ENCODE results near the gene DKKL1. TPM values are rescaled to one million over a fixed set of nuclear protein-coding genes. Genes with fewer than 3 reads are reported as not detected.

The DKKL1 gene
- total and polyA plus RNA-seq, 4 donors = 0.58 to 0.95 (median 0.88) TPM

DNA sequence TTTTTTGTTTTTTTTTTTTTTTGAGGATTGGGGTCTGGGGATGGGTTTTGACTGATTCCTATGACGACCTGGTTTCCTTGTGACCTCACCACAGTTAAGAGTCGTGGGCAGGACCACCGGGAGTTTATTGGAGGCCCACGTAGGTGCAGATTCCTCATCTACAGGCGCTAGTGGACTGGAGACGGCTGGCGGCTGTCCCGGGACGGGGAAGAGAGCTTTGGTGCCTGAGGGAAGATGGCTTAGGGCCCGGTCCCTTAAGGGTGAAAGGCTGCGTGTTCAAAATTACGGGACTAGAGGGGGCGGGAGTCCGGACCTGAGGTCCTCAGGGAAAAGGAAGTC is 779 bp upstream of the DKKL1 start:
- peak overlapping the region; percentile 30 to 50 for H3K27ac ChIP-seq (ENCODE audit: low read depth in 1 of 2, low read length in 1 of 2)
- no peak for ATAC-seq (ENCODE audit: insufficient read depth, low FRiP score)
- no peak overlapping the region for H3K4me3 ChIP-seq
- H3K27me3 ChIP-seq (ENCODE audit: control insufficient read depth in 3 of 3, insufficient read depth in 3 of 3, low read length in 2 of 3) = no peaks in the 10 kb centered on the region
- peaks cover 0 to 10% (median 3%) of the 10 kb centered on the region in 4 donors for H3K36me3 ChIP-seq (ENCODE audit: control insufficient read depth in 4 of 4, insufficient read depth in 4 of 4, low read length in 4 of 4)
- DNase-seq = peak; percentile 80 to 86 (median 83)
- H3K4me1 ChIP-seq (ENCODE audit: control insufficient read depth in 5 of 5, insufficient read depth in 5 of 5, low read length in 5 of 5) = peaks cover 0 to 15% (median 3%) of the 10 kb centered on the region in 5 donors
- H3K9ac ChIP-seq (ENCODE audit: insufficient read depth in 1 of 2, low read length in 2 of 2) = peak overlapping the region in 1 of 2 donors; percentile 81
- WGBS, 2 donors = 1% methylated on average over 14 of the region's 14 CpGs
- TF ChIP-seq, protein P1, sequence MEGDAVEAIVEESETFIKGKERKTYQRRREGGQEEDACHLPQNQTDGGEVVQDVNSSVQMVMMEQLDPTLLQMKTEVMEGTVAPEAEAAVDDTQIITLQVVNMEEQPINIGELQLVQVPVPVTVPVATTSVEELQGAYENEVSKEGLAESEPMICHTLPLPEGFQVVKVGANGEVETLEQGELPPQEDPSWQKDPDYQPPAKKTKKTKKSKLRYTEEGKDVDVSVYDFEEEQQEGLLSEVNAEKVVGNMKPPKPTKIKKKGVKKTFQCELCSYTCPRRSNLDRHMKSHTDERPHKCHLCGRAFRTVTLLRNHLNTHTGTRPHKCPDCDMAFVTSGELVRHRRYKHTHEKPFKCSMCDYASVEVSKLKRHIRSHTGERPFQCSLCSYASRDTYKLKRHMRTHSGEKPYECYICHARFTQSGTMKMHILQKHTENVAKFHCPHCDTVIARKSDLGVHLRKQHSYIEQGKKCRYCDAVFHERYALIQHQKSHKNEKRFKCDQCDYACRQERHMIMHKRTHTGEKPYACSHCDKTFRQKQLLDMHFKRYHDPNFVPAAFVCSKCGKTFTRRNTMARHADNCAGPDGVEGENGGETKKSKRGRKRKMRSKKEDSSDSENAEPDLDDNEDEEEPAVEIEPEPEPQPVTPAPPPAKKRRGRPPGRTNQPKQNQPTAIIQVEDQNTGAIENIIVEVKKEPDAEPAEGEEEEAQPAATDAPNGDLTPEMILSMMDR (IDR thresholded peaks at IDR 0.05; ENCODE audit: control extremely low read depth, extremely low read depth) = no peak
- H3K9me3 ChIP-seq (ENCODE audit: control insufficient read depth in 4 of 4, insufficient read depth in 3 of 4, low read length in 3 of 4) = no peaks in the 10 kb centered on the region

DNA sequence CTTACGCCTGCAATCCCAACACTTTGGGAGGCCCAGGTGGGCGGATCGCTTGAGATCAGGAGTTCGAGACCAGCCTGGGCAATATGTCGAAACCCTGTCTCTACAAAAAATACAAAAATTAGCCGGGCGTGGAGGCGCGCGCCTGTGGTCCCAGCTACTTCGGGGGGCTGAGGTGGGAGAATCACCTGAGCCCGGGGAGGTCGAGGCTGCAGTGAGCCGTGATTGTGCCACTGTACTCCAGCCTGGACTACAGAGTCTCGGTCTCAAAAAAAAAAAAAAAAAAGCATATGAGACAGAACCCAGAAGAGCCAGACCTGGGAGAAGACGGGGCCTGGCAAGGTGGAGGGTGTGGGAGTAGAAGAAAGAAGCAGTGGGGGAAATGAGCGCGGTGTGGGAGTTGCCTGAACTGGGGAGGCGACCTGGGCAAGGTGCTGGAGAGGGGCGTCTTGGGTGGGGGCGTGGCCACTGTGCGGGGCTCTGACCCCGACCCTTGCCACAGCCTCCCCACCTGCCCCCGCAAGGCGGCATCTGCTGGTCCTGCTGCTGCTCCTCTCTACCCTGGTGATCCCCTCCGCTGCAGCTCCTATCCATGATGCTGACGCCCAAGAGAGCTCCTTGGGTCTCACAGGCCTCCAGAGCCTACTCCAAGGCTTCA is 533 bp downstream of the DKKL1 start:
- peaks cover 0 to 15% (median 3%) of the 10 kb centered on the region in 5 donors for H3K4me1 ChIP-seq (ENCODE audit: control insufficient read depth in 5 of 5, insufficient read depth in 5 of 5, low read length in 5 of 5)
- peaks cover 0 to 6% (median 3%) of the 10 kb centered on the region in 4 donors for H3K9me3 ChIP-seq (ENCODE audit: control insufficient read depth in 4 of 4, insufficient read depth in 3 of 4, low read length in 3 of 4)
- TF ChIP-seq, protein P1 (IDR thresholded peaks at IDR 0.05; ENCODE audit: control extremely low read depth, extremely low read depth) = no peak
- H3K9ac ChIP-seq (ENCODE audit: insufficient read depth in 1 of 2, low read length in 2 of 2) = peak overlapping the region in 1 of 2 donors; percentile 62
- H3K27ac ChIP-seq (ENCODE audit: low read depth in 1 of 2, low read length in 1 of 2) = peak overlapping the region; percentile 25 to 32
- DNase-seq (no peak), ATAC-seq (ENCODE audit: insufficient read depth, low FRiP score) (no peak)
- no peak overlapping the region for H3K4me3 ChIP-seq
- 70 to 73% methylated on average over 27 of the region's 27 CpGs for WGBS, 2 donors
- H3K36me3 ChIP-seq (ENCODE audit: control insufficient read depth in 4 of 4, insufficient read depth in 4 of 4, low read length in 4 of 4) = peaks cover 0 to 4% (median 3%) of the 10 kb centered on the region in 4 donors
- H3K27me3 ChIP-seq (ENCODE audit: control insufficient read depth in 3 of 3, insufficient read depth in 3 of 3, low read length in 2 of 3) = no peaks in the 10 kb centered on the region

DNA sequence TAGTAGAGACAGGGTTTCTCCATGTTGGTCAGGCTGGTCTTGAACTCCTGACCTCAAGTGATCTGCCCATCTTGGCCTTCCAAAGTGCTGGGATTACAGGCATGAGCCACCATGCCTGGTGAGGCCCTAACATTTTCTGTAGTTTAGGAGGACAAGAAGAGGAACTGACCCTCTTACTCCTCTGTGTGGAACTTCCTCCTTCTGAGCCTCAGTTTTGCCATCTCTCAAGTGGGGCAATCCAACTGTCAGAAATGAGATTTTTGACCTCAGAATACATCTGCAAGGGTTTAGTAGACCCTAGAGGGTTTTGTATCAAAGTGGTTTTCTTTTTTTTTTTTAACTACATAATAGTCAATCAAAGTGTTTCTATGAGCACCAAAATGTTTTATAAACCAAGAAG is 2.4 kb downstream of the DKKL1 start:
- H3K9ac ChIP-seq (ENCODE audit: insufficient read depth in 1 of 2, low read length in 2 of 2) = no peak overlapping the region
- H3K36me3 ChIP-seq (ENCODE audit: control insufficient read depth in 4 of 4, insufficient read depth in 4 of 4, low read length in 4 of 4) = peaks cover 0 to 4% (median 0%) of the 10 kb centered on the region in 4 donors
- peaks cover 0 to 8% (median 0%) of the 10 kb centered on the region in 5 donors for H3K4me1 ChIP-seq (ENCODE audit: control insufficient read depth in 5 of 5, insufficient read depth in 5 of 5, low read length in 5 of 5)
- no peaks in the 10 kb centered on the region for H3K27me3 ChIP-seq (ENCODE audit: control insufficient read depth in 3 of 3, insufficient read depth in 3 of 3, low read length in 2 of 3)
- TF ChIP-seq, protein P1 (IDR thresholded peaks at IDR 0.05; ENCODE audit: control extremely low read depth, extremely low read depth) = no peak
- ATAC-seq (ENCODE audit: insufficient read depth, low FRiP score) = no peak
- H3K4me3 ChIP-seq = no peak overlapping the region
- no peak for DNase-seq
- peaks cover 0 to 13% (median 9%) of the 10 kb centered on the region in 4 donors for H3K9me3 ChIP-seq (ENCODE audit: control insufficient read depth in 4 of 4, insufficient read depth in 3 of 4, low read length in 3 of 4)
- H3K27ac ChIP-seq (ENCODE audit: low read depth in 1 of 2, low read length in 1 of 2) = no peak overlapping the region

Measured in lung (tissue), 12 donors.